ENCODE data around the gene CHST11. TPM values are rescaled to one million over a fixed set of nuclear protein-coding genes. Genes with fewer than 3 reads are reported as not detected.

CHST11 gene
- total and polyA plus RNA-seq, 9 of the 15 experiments (the other 6 are each of a cell fraction or from before 2014, with no cell fraction given), result 2.3 to 38.7 (median 15.0) TPM

GRCh38 chr12:104743202-104743580, 286.4 kb downstream of the CHST11 start:
- FAIRE-seq (no peak), ATAC-seq (peak; percentile 28; the same call in 2 of the 3 replicates), DNase-seq (ENCODE audit: extremely low read depth in 1 of 4, low spot score in 3 of 4) (no peak)
- in situ Hi-C loops (cut with MboI) (no loop called here), intact Hi-C loops (cut with micrococcal nuclease) (no loop called here)
- WGBS (ENCODE audit: insufficient coverage, low coverage, missing lambda C conversion rate), result 79% methylated on average over 2 of the region's 2 CpGs
- Histone ChIP-seq H3K4me2 (ENCODE audit: insufficient read depth, low read length) (no peak overlapping the region), H3K9ac (ENCODE audit: insufficient read depth in 1 of 2, low read depth in 2 of 2, low read length in 2 of 2) (0 out of 4 replicates have a peak overlapping the region, but pooled peaks of 1 of the 2 experiments have one; percentile 32), H3K9me3 (replicated peaks; ENCODE audit: control insufficient read depth, insufficient read depth, low read depth, low read length) (no peaks in the 10 kb centered on the region), H3K27ac (ENCODE audit: extremely low read depth, low read depth, low read length) (no peak overlapping the region), H3K27me3 (ENCODE audit: control insufficient read depth in 2 of 2, insufficient read depth in 2 of 2, low read length in 2 of 2) (no peaks in the 10 kb centered on the region), H3K36me3 (ENCODE audit: control insufficient read depth, insufficient read depth, low read length) (no peaks in the 10 kb centered on the region), H4K20me1 (replicated peaks; ENCODE audit: control insufficient read depth, insufficient read depth, low read length) (no peaks in the 10 kb centered on the region; the same call in 1 of the 2 replicates), H3K4me3 (no peak overlapping the region), H3K9me1 (ENCODE audit: control insufficient read depth, insufficient read depth, low read length) (no peaks in the 10 kb centered on the region), H3K4me1 (replicated peaks in 1 of 2; ENCODE audit: control insufficient read depth in 2 of 2, insufficient read depth in 2 of 2, low read length in 2 of 2) (peaks cover 0 to 10% of the 10 kb centered on the region in 2 experiments; a peak in 2 of 5 replicates), H2AFZ (ENCODE audit: low read depth, low read length) (no peak overlapping the region), H3K79me2 (ENCODE audit: control insufficient read depth, insufficient read depth, low read length) (peaks cover 2% of the 10 kb centered on the region; the same call in 1 of the 3 replicates)
- ChIA-PET POLR2A (no interaction called here), CTCF (ENCODE audit: low intra/inter-chr PET ratio) (no interaction called here)
- no TSS peak for BruUV-seq (replicated peaks)
- TF ChIP-seq CREB5 (CRISPR knock-in tag; IDR thresholded peaks at IDR 0.05), result no peak
- TF ChIP-seq ZNF445 (CRISPR knock-in tag; IDR thresholded peaks at IDR 0.05; ENCODE audit: low read depth), result no peak
- TF ChIP-seq PCBP1 (IDR thresholded peaks at IDR 0.05; ENCODE audit: low read depth, low read length, poor library complexity, severe bottlenecking), result no peak
- TF ChIP-seq SIN3A (IDR thresholded peaks at IDR 0.05; ENCODE audit: borderline replicate concordance in 2 of 2, control insufficient read depth in 1 of 2, low read depth in 2 of 2, low read length in 2 of 2), result no peak
